B cell (primary cell): ENCODE results near the gene C19orf44.
"Not testable (repeated sequence)": the region's sequence is repeated elsewhere in the genome, so short reads cannot be mapped to it uniquely, and the experiment has no call there.

Experiments used
- CTCF ChIP-seq: fragments of 200-600 bp; IDR thresholded peaks from one replicate; pipeline ENCODE4 v1.8.0; 2022; ENCODE audit warnings: antibody characterized with exemption, mild to moderate bottlenecking
- EZH2 ChIP-seq: IDR thresholded peaks from 2 replicates; pipeline ENCODE4 v1.6.1; 2012; ENCODE audit warnings: borderline replicate concordance, low read depth, mild to moderate bottlenecking, moderate library complexity, low read length; ENCODE audit not compliant: insufficient read depth, poor library complexity, severe bottlenecking

GRCh38 chr19:16448872-16449271, 47.3 kb upstream of the C19orf44 start:
- not testable (repeated sequence) for TF ChIP-seq EZH2, CTCF
